Uterus (tissue), 2 donors: ENCODE data around the gene FAM114A1.

Experiments used
- POLR2A ChIP-seq, 2 donors: fragments of 450-650 bp; IDR thresholded peaks; one replicate each; pipeline ENCODE4 v1.6.1; 2016; ENCODE audit warnings: antibody characterized with exemption in 2 of 2, mild to moderate bottlenecking in 1 of 2, moderate library complexity in 1 of 2
- TF ChIP-seq, protein P1 (sequence below), 4 experiments: fragments of 200-600 bp in 2 of 4; fragments of 450-650 bp in 2 of 4; sonication (generic) in 2 of 4; IDR thresholded peaks; one replicate each; pipeline ENCODE4 v1.5.1; 2016 to 2019; ENCODE audit warnings: antibody characterized with exemption in 4 of 4, mild to moderate bottlenecking in 2 of 4, moderate library complexity in 1 of 4

DNA sequence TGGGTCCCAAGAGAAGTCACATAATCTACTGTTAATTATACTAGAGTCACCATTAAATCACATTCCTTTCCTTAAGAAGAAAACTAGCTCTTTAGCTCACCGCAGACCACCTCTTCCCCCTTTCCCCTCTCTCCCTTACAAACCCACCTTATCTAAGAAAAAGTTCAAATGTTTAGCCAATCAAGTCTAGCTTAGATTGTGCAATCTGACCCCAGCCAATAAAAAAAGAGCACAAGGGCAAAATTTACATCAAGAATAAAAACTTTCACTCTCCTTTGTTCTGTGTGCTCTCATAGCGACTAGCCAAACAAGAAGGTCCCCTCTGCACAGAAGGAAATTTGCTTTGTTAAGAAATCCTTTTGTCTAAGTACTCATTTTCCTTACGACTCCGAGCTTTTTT is 88.4 kb downstream of the FAM114A1 start:
- TF ChIP-seq, protein P1, sequence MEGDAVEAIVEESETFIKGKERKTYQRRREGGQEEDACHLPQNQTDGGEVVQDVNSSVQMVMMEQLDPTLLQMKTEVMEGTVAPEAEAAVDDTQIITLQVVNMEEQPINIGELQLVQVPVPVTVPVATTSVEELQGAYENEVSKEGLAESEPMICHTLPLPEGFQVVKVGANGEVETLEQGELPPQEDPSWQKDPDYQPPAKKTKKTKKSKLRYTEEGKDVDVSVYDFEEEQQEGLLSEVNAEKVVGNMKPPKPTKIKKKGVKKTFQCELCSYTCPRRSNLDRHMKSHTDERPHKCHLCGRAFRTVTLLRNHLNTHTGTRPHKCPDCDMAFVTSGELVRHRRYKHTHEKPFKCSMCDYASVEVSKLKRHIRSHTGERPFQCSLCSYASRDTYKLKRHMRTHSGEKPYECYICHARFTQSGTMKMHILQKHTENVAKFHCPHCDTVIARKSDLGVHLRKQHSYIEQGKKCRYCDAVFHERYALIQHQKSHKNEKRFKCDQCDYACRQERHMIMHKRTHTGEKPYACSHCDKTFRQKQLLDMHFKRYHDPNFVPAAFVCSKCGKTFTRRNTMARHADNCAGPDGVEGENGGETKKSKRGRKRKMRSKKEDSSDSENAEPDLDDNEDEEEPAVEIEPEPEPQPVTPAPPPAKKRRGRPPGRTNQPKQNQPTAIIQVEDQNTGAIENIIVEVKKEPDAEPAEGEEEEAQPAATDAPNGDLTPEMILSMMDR (IDR thresholded peaks at IDR 0.05): no peak
- no peak for TF ChIP-seq POLR2A (IDR thresholded peaks at IDR 0.05)
